H9 (cell line): ENCODE results near the gene PCDHGA11. TPM values are rescaled to one million over a fixed set of nuclear protein-coding genes. Genes with fewer than 3 reads are reported as not detected.

Experiments used
- DNase-seq: peaks from one replicate; pipeline ENCODE4 v3.0.0-alpha.2; 2017
- H2AFZ ChIP-seq: one replicate; pipeline ENCODE4 v1.6.1; 2013; ENCODE audit warnings: mild to moderate bottlenecking, low read length, control low read depth, moderate library complexity
- H2AK5ac ChIP-seq: 2 replicates; pipeline ENCODE4 v1.6.1; 2013; ENCODE audit warnings: low read length, control low read depth, mixed read lengths; ENCODE audit not compliant: insufficient read length
- H2BK120ac ChIP-seq: one replicate; pipeline ENCODE4 v1.6.1; 2013; ENCODE audit warnings: low read depth, mild to moderate bottlenecking, low read length, control low read depth, inconsistent platforms; ENCODE audit not compliant: poor library complexity, severe bottlenecking
- H2BK12ac ChIP-seq: 2 replicates; pipeline ENCODE4 v1.6.1; 2013; ENCODE audit warnings: low read length, control low read depth, mixed read lengths, low read depth; ENCODE audit not compliant: insufficient read length
- H2BK15ac ChIP-seq: 2 replicates; pipeline ENCODE4 v1.6.1; 2013; ENCODE audit warnings: low read depth, low read length, control low read depth
- H2BK20ac ChIP-seq: one replicate; pipeline ENCODE4 v1.6.1; 2013; ENCODE audit warnings: low read depth, mild to moderate bottlenecking, low read length, control low read depth, inconsistent platforms; ENCODE audit not compliant: poor library complexity, severe bottlenecking
- H2BK5ac ChIP-seq: 2 replicates; pipeline ENCODE4 v1.6.1; 2013; ENCODE audit warnings: low read length, control low read depth, mixed read lengths; ENCODE audit not compliant: insufficient read length
- H3K14ac ChIP-seq: 2 replicates; pipeline ENCODE4 v1.6.1; 2013; ENCODE audit warnings: low read length, control low read depth; ENCODE audit not compliant: insufficient read depth
- H3K18ac ChIP-seq: 2 replicates; pipeline ENCODE4 v1.6.1; 2013; ENCODE audit warnings: low read depth, mild to moderate bottlenecking, mixed read lengths, low read length, control low read depth; ENCODE audit not compliant: insufficient read length
- H3K23ac ChIP-seq: 2 replicates; pipeline ENCODE4 v1.6.1; 2013; ENCODE audit warnings: low read length, control low read depth, mixed read lengths, low read depth; ENCODE audit not compliant: insufficient read length
- H3K23me2 ChIP-seq: 2 replicates; pipeline ENCODE4 v1.6.1; 2013; ENCODE audit warnings: low read depth, mild to moderate bottlenecking, mixed read lengths, low read length, control low read depth; ENCODE audit not compliant: insufficient read length, poor library complexity, severe bottlenecking
- H3K27ac ChIP-seq: 2 replicates; pipeline ENCODE4 v1.5.1; 2013; ENCODE audit warnings: low read length, control low read depth, mixed read lengths, low read depth; ENCODE audit not compliant: insufficient read length
- H3K27me3 ChIP-seq: 2 replicates; pipeline ENCODE4 v1.6.1; 2013; ENCODE audit warnings: low read length, control low read depth, inconsistent platforms; ENCODE audit not compliant: insufficient read depth
- H3K4ac ChIP-seq: 2 replicates; pipeline ENCODE4 v1.6.1; 2013; ENCODE audit warnings: low read depth, mild to moderate bottlenecking, control low read depth, inconsistent platforms, low read length, moderate library complexity
- H3K4me1 ChIP-seq: 2 replicates; pipeline ENCODE4 v1.6.1; 2013; ENCODE audit warnings: low read length, control low read depth, inconsistent platforms; ENCODE audit not compliant: insufficient read depth
- H3K4me2 ChIP-seq: 2 replicates; pipeline ENCODE4 v1.6.1; 2013; ENCODE audit warnings: low read length, control low read depth, mixed read lengths; ENCODE audit not compliant: insufficient read length, insufficient read depth
- H3K56ac ChIP-seq: 2 replicates; pipeline ENCODE4 v1.6.1; 2013; ENCODE audit warnings: low read depth, mild to moderate bottlenecking, mixed read lengths, low read length, control low read depth; ENCODE audit not compliant: insufficient read length
- H3K79me1 ChIP-seq: 2 replicates; pipeline ENCODE4 v1.6.1; 2013; ENCODE audit warnings: low read depth, mild to moderate bottlenecking, moderate library complexity, low read length, control low read depth, inconsistent platforms; ENCODE audit not compliant: insufficient read depth, poor library complexity, severe bottlenecking
- H3K79me2 ChIP-seq: 2 replicates; pipeline ENCODE4 v1.6.1; 2013; ENCODE audit warnings: low read length, control low read depth, inconsistent platforms; ENCODE audit not compliant: insufficient read depth
- H3K9ac ChIP-seq: 2 replicates; pipeline ENCODE4 v1.6.1; 2013; ENCODE audit warnings: low read length, control low read depth, mixed read lengths; ENCODE audit not compliant: insufficient read length; ENCODE audit errors: extremely low read depth
- H3K9me3 ChIP-seq: one replicate; pipeline ENCODE4 v1.6.1; 2013; ENCODE audit warnings: low read depth, low read length, inconsistent platforms; ENCODE audit not compliant: control insufficient read depth
- H3T11ph ChIP-seq: one replicate; pipeline ENCODE4 v1.6.1; 2013; ENCODE audit warnings: mild to moderate bottlenecking, low read length, control low read depth, inconsistent platforms
- H4K20me1 ChIP-seq: one replicate; pipeline ENCODE4 v1.6.1; 2013; ENCODE audit not compliant: control insufficient read depth, insufficient read length, insufficient read depth
- H4K5ac ChIP-seq: 2 replicates; pipeline ENCODE4 v1.6.1; 2013; ENCODE audit warnings: low read depth, mild to moderate bottlenecking, mixed read lengths, low read length, control low read depth; ENCODE audit not compliant: insufficient read length
- H4K8ac ChIP-seq: replicated peaks from 2 replicates; pipeline ENCODE4 v1.6.1; 2013; ENCODE audit warnings: low read length, control low read depth, mixed read lengths, low read depth; ENCODE audit not compliant: insufficient read length
- H4K91ac ChIP-seq: 2 replicates; pipeline ENCODE4 v1.6.1; 2013; ENCODE audit warnings: low read depth, mild to moderate bottlenecking, moderate library complexity, mixed read lengths, low read length, control low read depth; ENCODE audit not compliant: insufficient read length
- H3K27ac Mint-ChIP-seq, 3 experiments: 2 replicates in 2 of 3; 3 replicates in 1 of 3; pipeline ENCODE4 v1.8.0; 2020 to 2021; ENCODE audit warnings: mixed read lengths in 3 of 3, mild to moderate bottlenecking in 1 of 3, moderate library complexity in 1 of 3
- H3K27me3 Mint-ChIP-seq: 2 replicates; pipeline ENCODE4 v1.8.0; 2021; ENCODE audit warnings: low read depth, mild to moderate bottlenecking, moderate library complexity, mixed read lengths
- H3K36me3 Mint-ChIP-seq, 3 experiments: 2 replicates in 2 of 3; 3 replicates in 1 of 3; pipeline ENCODE4 v1.8.0; 2020 to 2021; ENCODE audit warnings: low read depth in 3 of 3, mixed read lengths in 3 of 3; ENCODE audit not compliant: insufficient read depth in 1 of 3
- H3K4me1 Mint-ChIP-seq, 2 experiments: 2 replicates each; pipeline ENCODE4 v1.8.0; 2020; ENCODE audit warnings: mixed read lengths in 2 of 2
- H3K4me3 Mint-ChIP-seq, 2 experiments: 2 replicates in 1 of 2; 3 replicates in 1 of 2; pipeline ENCODE4 v1.8.0; 2020 to 2021; ENCODE audit warnings: mild to moderate bottlenecking in 2 of 2, mixed read lengths in 2 of 2, moderate library complexity in 1 of 2
- H3K9me3 Mint-ChIP-seq, 2 experiments: 2 replicates in 1 of 2; 3 replicates in 1 of 2; pipeline ENCODE4 v1.8.0; 2020; ENCODE audit warnings: mild to moderate bottlenecking in 2 of 2, mixed read lengths in 2 of 2, moderate library complexity in 1 of 2
- whole genome bisulfite sequencing: extraction: QIAGEN DNeasy Blood & Tissue Kit; methylation state at CpG from one replicate; pipeline ENCODE4 v1.1.7; 2013; ENCODE audit warnings: missing lambda C conversion rate, low lambda C conversion rate, mixed read lengths; ENCODE audit not compliant: insufficient read length; ENCODE audit errors: extremely low coverage; 5-methylcytosine and 5-hydroxymethylcytosine counted together
- total RNA-seq: library from RNA; stranded (reverse); gene quantifications from 2 replicates; pipeline ENCODE4 v1.2.1, GENCODE V29; 2021
- TF ChIP-seq, protein P1 (sequence below): fragments of 200-600 bp; sonication (generic); conservative IDR thresholded peaks from 3 replicates; pipeline ENCODE4 v1.8.0; 2021; ENCODE audit warnings: antibody characterized with exemption, mild to moderate bottlenecking

The PCDHGA11 gene
- total RNA-seq, 1 experiment from 2014 or later, result 2.6 TPM

DNA sequence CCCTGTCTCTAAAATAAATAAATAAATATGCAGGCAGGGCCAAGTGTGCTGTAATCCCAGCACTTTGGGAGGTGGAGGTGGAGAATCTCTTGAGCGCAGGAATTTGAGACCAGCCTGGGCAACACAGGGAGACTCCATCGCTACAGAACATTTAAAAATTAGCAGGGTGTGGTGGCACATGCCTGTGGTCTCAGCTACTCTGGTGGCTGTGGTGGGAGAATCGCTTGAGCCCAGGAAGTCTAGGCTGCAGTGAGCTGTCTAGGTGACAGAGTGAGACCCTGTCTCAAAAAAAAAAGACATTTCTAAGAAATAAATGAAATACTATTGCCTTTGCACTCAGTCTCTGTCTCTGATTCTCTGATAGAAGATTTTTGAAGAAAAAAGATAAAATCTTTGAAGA is 9.3 kb upstream of the PCDHGA11 start:
- Histone ChIP-seq H2BK120ac (no peak overlapping the region), H3K23ac (no peak overlapping the region), H3K27me3 (no peaks in the 10 kb centered on the region; the same call in 1 of the 2 replicates), H3K4me1 (no peaks in the 10 kb centered on the region), H2AFZ (no peak overlapping the region), H3K9ac (no peak overlapping the region), H3K14ac (no peak overlapping the region), H3K4me2 (no peak overlapping the region), H3T11ph (no peak overlapping the region), H2AK5ac (no peak overlapping the region), H3K4ac (no peak overlapping the region), H4K8ac (no peak overlapping the region), H3K23me2 (peaks cover 5% of the 10 kb centered on the region), H3K79me2 (no peaks in the 10 kb centered on the region), H4K91ac (no peak overlapping the region), H3K79me1 (no peaks in the 10 kb centered on the region), H3K9me3 (no peaks in the 10 kb centered on the region), H4K5ac (no peak overlapping the region), H4K20me1 (no peaks in the 10 kb centered on the region), H3K27ac (no peak overlapping the region), H2BK12ac (no peak overlapping the region), H2BK15ac (no peak overlapping the region), H3K18ac (no peak overlapping the region), H2BK20ac (no peak overlapping the region), H3K56ac (no peak overlapping the region), H2BK5ac (no peak overlapping the region)
- no peak overlapping the region for H3K4me3 Mint-ChIP-seq
- H3K27me3 Mint-ChIP-seq, result peaks cover 25% of the 10 kb centered on the region
- H3K27ac Mint-ChIP-seq, result no peak overlapping the region
- DNase-seq, result no peak
- WGBS, result no CpG with 5 or more reads among the region's 3 CpGs
- TF ChIP-seq, protein P1, sequence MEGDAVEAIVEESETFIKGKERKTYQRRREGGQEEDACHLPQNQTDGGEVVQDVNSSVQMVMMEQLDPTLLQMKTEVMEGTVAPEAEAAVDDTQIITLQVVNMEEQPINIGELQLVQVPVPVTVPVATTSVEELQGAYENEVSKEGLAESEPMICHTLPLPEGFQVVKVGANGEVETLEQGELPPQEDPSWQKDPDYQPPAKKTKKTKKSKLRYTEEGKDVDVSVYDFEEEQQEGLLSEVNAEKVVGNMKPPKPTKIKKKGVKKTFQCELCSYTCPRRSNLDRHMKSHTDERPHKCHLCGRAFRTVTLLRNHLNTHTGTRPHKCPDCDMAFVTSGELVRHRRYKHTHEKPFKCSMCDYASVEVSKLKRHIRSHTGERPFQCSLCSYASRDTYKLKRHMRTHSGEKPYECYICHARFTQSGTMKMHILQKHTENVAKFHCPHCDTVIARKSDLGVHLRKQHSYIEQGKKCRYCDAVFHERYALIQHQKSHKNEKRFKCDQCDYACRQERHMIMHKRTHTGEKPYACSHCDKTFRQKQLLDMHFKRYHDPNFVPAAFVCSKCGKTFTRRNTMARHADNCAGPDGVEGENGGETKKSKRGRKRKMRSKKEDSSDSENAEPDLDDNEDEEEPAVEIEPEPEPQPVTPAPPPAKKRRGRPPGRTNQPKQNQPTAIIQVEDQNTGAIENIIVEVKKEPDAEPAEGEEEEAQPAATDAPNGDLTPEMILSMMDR, result no peak
- peaks cover 24 to 50% (median 34%) of the 10 kb centered on the region in 3 experiments for H3K36me3 Mint-ChIP-seq
- H3K9me3 Mint-ChIP-seq, result peaks cover 34 to 42% of the 10 kb centered on the region in 2 experiments
- H3K4me1 Mint-ChIP-seq, result peaks cover 14 to 21% of the 10 kb centered on the region in 2 experiments
